ENCODE results near the gene SAGE1.

SAGE1 gene

GRCh38 chrX:135951291-135951690 lies 57.8 kb downstream of the SAGE1 start:
- no peak overlapping the region for H3K27ac Mint-ChIP-seq

More at GRCh38 chrX:135951291-135951690, 57.8 kb downstream of the SAGE1 start:
- Mint-ChIP-seq H3K36me3 (peaks cover 3% of the 10 kb centered on the region), H3K4me3 (no peak overlapping the region), H3K9me3 (no peaks in the 10 kb centered on the region), H3K4me1 (no peaks in the 10 kb centered on the region), H3K27me3 (no peaks in the 10 kb centered on the region)

Measured in activated naive CD4-positive, alpha-beta T cell treated with anti-CD3 and anti-CD28 coated beads, Interleukin-2, amount 50 U/mL, for 24 hours (primary cell).